Body of pancreas (tissue), 4 donors: Measurements from ENCODE around the gene CACNA1C. TPM values are rescaled to one million over a fixed set of nuclear protein-coding genes. Genes with fewer than 3 reads are reported as not detected.

Experiments
- ATAC-seq: fragments of 150-250 bp; one replicate; pipeline ENCODE4 v1.9.1; 2016
- DNase-seq, 4 donors: peaks; one replicate each; pipeline ENCODE4 v3.0.0-alpha.2; 2019
- H3K27ac ChIP-seq, 4 donors: fragments of 200-600 bp; sonication (generic); 1 replicate in 3 of 4; 2 replicates in 1 of 4; pipeline versions ENCODE4 v1.5.1 to v1.6.1; 2016 to 2019; ENCODE audit warnings: mild to moderate bottlenecking in 1 of 4, mixed read lengths in 1 of 4, moderate library complexity in 1 of 4
- H3K27me3 ChIP-seq, 2 donors: fragments of 200-600 bp; sonication (generic); one replicate each; pipeline ENCODE4 v1.6.0; 2016; ENCODE audit warnings: mild to moderate bottlenecking in 1 of 2
- H3K36me3 ChIP-seq, 2 donors: fragments of 200-600 bp; sonication (generic); replicated peaks in 1 of 2; 2 replicates each; pipeline ENCODE4 v1.5.1; 2016; ENCODE audit warnings: low read depth in 2 of 2; ENCODE audit not compliant: insufficient read depth in 1 of 2
- H3K4me1 ChIP-seq: fragments of 200-600 bp; sonication (generic); one replicate; pipeline ENCODE4 v1.6.0; 2016
- H3K4me3 ChIP-seq, 2 donors: fragments of 200-600 bp; sonication (generic); 1 replicate in 1 of 2; 2 replicates in 1 of 2; pipeline ENCODE4 v1.5.1; 2016 to 2019
- H3K9me3 ChIP-seq, 3 donors: fragments of 200-600 bp; sonication (generic); 1 replicate in 2 of 3; 2 replicates in 1 of 3; pipeline ENCODE4 v1.5.1; 2016
- POLR2A ChIP-seq, 3 donors: fragments of 450-650 bp; IDR thresholded peaks; one replicate each; pipeline ENCODE4 v1.6.1; 2016; ENCODE audit warnings: antibody characterized with exemption in 3 of 3, mild to moderate bottlenecking in 2 of 3
- WGBS, 2 donors: methylation state at CpG; one replicate each; pipeline ENCODE4 v1.1.5; 2017; 5-methylcytosine and 5-hydroxymethylcytosine counted together
- intact Hi-C: fragments of 100-400 bp; cut with DNase I; formaldehyde crosslinking; loops from one replicate; pipeline ENCODE4 v1.15.1; 2023
- total RNA-seq, 2 donors: library from RNA; depleted of rRNA; stranded (reverse); fragments of >200 nt; gene quantifications; one replicate each; pipeline ENCODE4 v1.1.0, GENCODE V29; 2016
- TF ChIP-seq, protein P1 (sequence below), 7 experiments: fragments of 450-650 bp in 4 of 7; fragments of 200-600 bp in 3 of 7; sonication (generic) in 3 of 7; IDR thresholded peaks; one replicate each; pipeline ENCODE4 v1.5.1; 2016 to 2019; ENCODE audit warnings: antibody characterized with exemption in 7 of 7

CACNA1C gene
- total RNA-seq, 2 donors from 2014 or later, result 2.3 to 4.4 TPM

DNA sequence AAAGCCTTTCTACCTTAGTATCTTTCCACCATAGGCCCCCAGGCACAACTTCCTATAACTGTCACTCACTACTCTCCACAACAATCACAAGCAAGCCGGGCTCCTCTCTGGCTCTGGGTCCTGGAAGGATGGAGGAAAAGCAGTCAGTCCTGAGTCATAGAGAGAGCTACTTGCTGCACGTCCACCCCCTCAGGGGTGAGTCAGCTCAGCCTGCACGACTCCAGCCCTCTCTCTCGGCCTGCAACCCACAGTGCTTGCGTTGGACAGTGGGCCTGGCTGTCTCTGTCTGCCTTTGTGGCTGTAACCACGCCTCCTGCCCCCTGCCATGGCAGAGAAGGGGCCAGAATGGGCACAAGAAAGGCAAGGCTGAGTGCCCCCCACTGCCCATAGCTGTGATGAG lies 587.9 kb downstream of the CACNA1C start:
- 37 to 41% methylated on average over 6 of the region's 6 CpGs for WGBS, 2 donors
- DNase-seq, result peak in 2 of 4 donors; percentile 28 to 34
- intact Hi-C loops, result no loop called here

DNA sequence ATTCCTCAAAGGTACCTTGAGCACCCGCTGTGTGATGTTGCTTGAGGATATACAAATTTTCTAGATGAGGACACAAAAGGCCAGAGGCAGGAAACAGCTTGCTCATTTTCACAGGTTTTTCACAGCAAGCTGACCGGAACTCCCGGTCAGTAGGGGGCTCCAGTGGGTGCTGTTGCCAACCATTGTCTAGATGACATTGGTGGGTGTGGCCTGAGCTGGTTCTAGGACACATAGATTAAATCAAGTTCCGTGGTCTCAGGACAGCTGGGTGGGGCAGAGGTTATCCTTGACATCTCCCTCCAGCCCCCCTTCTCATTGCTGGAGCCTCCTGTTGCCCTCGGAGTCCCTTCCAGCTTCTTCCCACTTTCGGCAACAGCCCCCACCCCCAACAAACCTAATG lies 588.4 kb downstream of the CACNA1C start:
- Histone ChIP-seq H3K36me3 (no peaks in the 10 kb centered on the region), H3K4me3 (no peak overlapping the region), H3K4me1 (no peaks in the 10 kb centered on the region), H3K27me3 (no peaks in the 10 kb centered on the region), H3K9me3 (no peaks in the 10 kb centered on the region), H3K27ac (no peak overlapping the region)
- TF ChIP-seq, protein P1, sequence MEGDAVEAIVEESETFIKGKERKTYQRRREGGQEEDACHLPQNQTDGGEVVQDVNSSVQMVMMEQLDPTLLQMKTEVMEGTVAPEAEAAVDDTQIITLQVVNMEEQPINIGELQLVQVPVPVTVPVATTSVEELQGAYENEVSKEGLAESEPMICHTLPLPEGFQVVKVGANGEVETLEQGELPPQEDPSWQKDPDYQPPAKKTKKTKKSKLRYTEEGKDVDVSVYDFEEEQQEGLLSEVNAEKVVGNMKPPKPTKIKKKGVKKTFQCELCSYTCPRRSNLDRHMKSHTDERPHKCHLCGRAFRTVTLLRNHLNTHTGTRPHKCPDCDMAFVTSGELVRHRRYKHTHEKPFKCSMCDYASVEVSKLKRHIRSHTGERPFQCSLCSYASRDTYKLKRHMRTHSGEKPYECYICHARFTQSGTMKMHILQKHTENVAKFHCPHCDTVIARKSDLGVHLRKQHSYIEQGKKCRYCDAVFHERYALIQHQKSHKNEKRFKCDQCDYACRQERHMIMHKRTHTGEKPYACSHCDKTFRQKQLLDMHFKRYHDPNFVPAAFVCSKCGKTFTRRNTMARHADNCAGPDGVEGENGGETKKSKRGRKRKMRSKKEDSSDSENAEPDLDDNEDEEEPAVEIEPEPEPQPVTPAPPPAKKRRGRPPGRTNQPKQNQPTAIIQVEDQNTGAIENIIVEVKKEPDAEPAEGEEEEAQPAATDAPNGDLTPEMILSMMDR (IDR thresholded peaks at IDR 0.05), result no peak
- TF ChIP-seq POLR2A (IDR thresholded peaks at IDR 0.05), result no peak
- 42 to 46% methylated on average over 6 of the region's 6 CpGs for WGBS, 2 donors
- peak in 1 of 4 donors; percentile 15 for DNase-seq
- no peak for ATAC-seq
- intact Hi-C loops, result no loop called here

More for the DNA sequence above, 587.9 kb downstream of the CACNA1C start:
- no peak overlapping the region for H3K4me3 ChIP-seq
- no peak for TF ChIP-seq POLR2A (IDR thresholded peaks at IDR 0.05)
- TF ChIP-seq, protein P1 (IDR thresholded peaks at IDR 0.05), result no peak
- H3K36me3 ChIP-seq, result no peaks in the 10 kb centered on the region
- no peaks in the 10 kb centered on the region for H3K27me3 ChIP-seq
- ATAC-seq, result no peak
- no peaks in the 10 kb centered on the region for H3K9me3 ChIP-seq
- peak overlapping the region in 1 of 4 donors; percentile 9 for H3K27ac ChIP-seq
- no peaks in the 10 kb centered on the region for H3K4me1 ChIP-seq

DNA sequence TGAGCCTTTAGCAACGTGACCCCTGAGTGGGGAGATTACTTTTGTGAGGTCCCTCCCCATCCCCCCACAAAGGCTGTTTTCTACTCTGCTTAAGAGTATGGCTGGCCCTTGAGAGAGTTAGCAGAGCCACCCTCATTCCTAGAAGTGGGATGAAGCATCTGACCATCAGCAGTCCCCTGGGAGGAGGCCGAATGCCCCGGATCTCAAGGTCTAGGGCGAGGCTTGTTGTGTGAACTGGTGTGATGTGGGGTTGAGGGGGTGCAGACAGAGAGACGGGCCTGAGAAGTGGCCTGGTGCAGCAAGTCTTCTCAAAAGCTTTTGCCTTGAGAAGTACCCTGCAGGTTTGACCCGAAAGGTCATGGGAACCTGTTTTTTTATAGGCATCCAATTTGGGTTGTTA lies 589.0 kb downstream of the CACNA1C start:
- Histone ChIP-seq H3K27me3 (no peaks in the 10 kb centered on the region), H3K4me1 (no peaks in the 10 kb centered on the region), H3K4me3 (no peak overlapping the region), H3K36me3 (no peaks in the 10 kb centered on the region), H3K27ac (no peak overlapping the region), H3K9me3 (no peaks in the 10 kb centered on the region)
- ATAC-seq (no peak), DNase-seq (no peak)
- 30 to 52% methylated on average over 3 to 6 of the region's 6 CpGs for WGBS, 2 donors
- intact Hi-C loops, result no loop called here
- no peak for TF ChIP-seq POLR2A (IDR thresholded peaks at IDR 0.05)
- TF ChIP-seq, protein P1 (IDR thresholded peaks at IDR 0.05), result no peak

- Histone ChIP-seq H3K27me3 (no peaks in the 10 kb centered on the region), H3K4me3 (no peak overlapping the region), H3K9me3 (no peaks in the 10 kb centered on the region), H3K27ac (no peak overlapping the region), H3K36me3 (no peaks in the 10 kb centered on the region), H3K4me1 (no peaks in the 10 kb centered on the region)
- WGBS, 2 donors, result 51 to 53% methylated on average over 10 of the region's 10 CpGs
- TF ChIP-seq, protein P1 (IDR thresholded peaks at IDR 0.05), result no peak
- TF ChIP-seq POLR2A (IDR thresholded peaks at IDR 0.05), result no peak
- intact Hi-C loops, result no loop called here
- DNase-seq (no peak), ATAC-seq (no peak)
Observed at GRCh38 chr12:2642176-2642892, 589.5 kb downstream of the CACNA1C start.

GRCh38 chr12:2642896-2643425 lies 590.2 kb downstream of the CACNA1C start:
- H3K36me3 ChIP-seq, result no peaks in the 10 kb centered on the region
- no peak for TF ChIP-seq POLR2A (IDR thresholded peaks at IDR 0.05)
- TF ChIP-seq, protein P1 (IDR thresholded peaks at IDR 0.05), result no peak
- H3K9me3 ChIP-seq, result no peaks in the 10 kb centered on the region
- H3K27ac ChIP-seq, result no peak overlapping the region
- no peaks in the 10 kb centered on the region for H3K4me1 ChIP-seq
- DNase-seq (no peak), ATAC-seq (no peak)
- intact Hi-C loops, result no loop called here
- WGBS, 2 donors, result 67 to 69% methylated on average over 7 of the region's 7 CpGs
- H3K4me3 ChIP-seq, result no peak overlapping the region
- H3K27me3 ChIP-seq, result no peaks in the 10 kb centered on the region
